Urinary bladder (tissue), 4 donors: Measurements from ENCODE around the gene MAPK11. TPM values are rescaled to one million over a fixed set of nuclear protein-coding genes. Genes with fewer than 3 reads are reported as not detected.

Source experiments
- DNase-seq: peaks from one replicate; pipeline ENCODE4 v3.0.0-alpha.2; 2015; ENCODE audit errors: extremely low spot score
- H3K27ac ChIP-seq: one replicate; pipeline ENCODE4 v1.5.1; 2013; ENCODE audit warnings: low read depth, mild to moderate bottlenecking, moderate library complexity
- H3K36me3 ChIP-seq: one replicate; pipeline ENCODE4 v1.6.1; 2013; ENCODE audit warnings: mild to moderate bottlenecking, moderate library complexity; ENCODE audit not compliant: insufficient read depth
- H3K4me1 ChIP-seq: one replicate; pipeline ENCODE4 v1.6.1; 2013; ENCODE audit warnings: mild to moderate bottlenecking, moderate library complexity; ENCODE audit not compliant: insufficient read depth
- H3K4me3 ChIP-seq: one replicate; pipeline ENCODE4 v1.5.1; 2013; ENCODE audit warnings: low read depth, low read length
- WGBS: extraction: QIAGEN DNeasy Blood & Tissue Kit; methylation state at CpG from one replicate; pipeline ENCODE4 v1.1.7; 2013; 5-methylcytosine and 5-hydroxymethylcytosine counted together
- polyA plus RNA-seq: library from polyadenylated mRNA; stranded (reverse); fragments of 200-250 nt; gene quantifications from one replicate; pipeline ENCODE4 v1.2.3, GENCODE V29; 2013
- total RNA-seq: library from RNA; depleted of rRNA; stranded (reverse); fragments of >200 nt; gene quantifications from one replicate; pipeline ENCODE4 v1.2.3, GENCODE V29; 2014
- donor health status: healthy with polysubstance abuse.
- donor health status: healthy.

The MAPK11 gene
- total and polyA plus RNA-seq, 2 donors, result 4.1 to 13.6 TPM

DNA sequence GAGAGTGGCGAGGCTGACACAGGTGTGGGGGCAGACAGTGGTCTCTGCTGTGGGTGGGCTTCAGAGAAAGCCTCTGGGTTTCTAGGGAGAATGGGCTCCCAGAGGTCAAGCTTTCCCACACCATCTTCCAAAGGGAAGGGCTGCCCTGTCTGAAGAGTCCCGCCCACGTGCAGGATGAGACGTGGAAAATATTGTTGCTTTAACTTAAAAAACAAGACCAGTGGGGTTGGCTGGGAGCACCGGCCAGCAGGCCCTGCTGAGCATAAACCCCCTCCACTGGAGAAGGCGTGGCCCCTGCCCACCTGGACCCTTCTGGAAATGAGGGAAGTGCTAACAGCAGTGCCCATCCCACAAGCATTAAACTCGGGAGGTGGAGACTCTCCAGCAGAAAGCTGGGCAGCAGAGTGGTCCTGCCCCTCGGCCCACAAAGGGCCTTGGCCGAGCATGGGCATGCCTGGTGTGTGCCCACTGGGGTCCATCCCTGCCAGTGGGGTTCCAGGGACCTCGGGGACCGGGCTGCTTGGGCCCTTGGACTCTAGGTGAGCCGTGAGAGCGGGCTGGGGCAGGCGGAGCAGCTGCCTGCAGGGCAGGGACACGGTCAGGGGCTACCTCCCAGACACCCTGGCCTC lies 54.0 kb downstream of the MAPK11 start:
- H3K36me3 ChIP-seq, result peaks cover 5% of the 10 kb centered on the region
- no peak overlapping the region for H3K27ac ChIP-seq
- H3K4me3 ChIP-seq, result no peak overlapping the region
- DNase-seq, result no peak
- H3K4me1 ChIP-seq, result no peaks in the 10 kb centered on the region
- WGBS, result 81% methylated on average over 15 of the region's 15 CpGs

DNA sequence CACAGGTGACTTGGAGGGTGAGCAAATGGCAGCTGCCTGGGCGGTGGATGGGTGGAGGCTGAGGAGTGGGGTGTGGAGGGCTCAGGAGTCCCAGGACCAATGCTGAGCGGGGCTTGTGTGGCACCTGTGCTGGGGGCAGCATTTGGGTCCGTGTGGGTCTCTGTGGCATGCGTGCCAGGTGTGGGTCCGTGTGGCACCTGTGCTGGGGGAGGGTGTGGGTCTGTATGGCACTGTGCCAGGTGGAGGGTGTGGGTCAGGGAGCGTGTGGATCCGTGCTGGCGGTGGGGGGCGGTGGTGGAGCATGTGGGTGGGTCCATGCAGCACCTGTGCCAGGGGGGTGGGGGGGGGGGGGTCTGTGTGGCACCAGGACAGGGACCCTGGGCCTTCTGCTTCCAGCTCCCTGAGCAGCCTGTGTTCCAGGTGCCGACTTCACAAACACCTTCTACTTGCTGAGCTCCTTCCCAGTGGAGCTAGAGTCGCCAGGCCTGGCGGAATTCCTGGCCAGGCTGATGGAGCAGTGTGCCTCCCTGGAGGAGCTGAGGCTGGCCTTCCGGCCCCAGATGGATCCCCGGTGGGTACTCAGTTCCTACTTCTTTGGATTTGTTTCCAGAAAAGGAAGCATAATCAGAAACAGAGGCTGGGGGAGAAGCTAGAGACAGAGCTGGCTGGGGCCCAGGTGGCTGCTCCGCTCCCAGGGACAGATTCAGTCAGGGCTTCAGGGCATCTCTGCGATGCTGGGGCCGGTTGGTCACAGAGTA lies 54.7 kb downstream of the MAPK11 start:
- DNase-seq, result no peak
- H3K27ac ChIP-seq, result no peak overlapping the region
- H3K4me1 ChIP-seq, result no peaks in the 10 kb centered on the region
- H3K36me3 ChIP-seq, result peaks cover 5% of the 10 kb centered on the region
- 74% methylated on average over 17 of the region's 17 CpGs for WGBS
- H3K4me3 ChIP-seq, result no peak overlapping the region

Other genes with a start within 250 kb of the MAPK11 start
- not detected for gene TTLL8, start 212.1 kb downstream of the MAPK11 start, total RNA-seq
- gene TTLL8, start 212.1 kb downstream of the MAPK11 start, polyA plus RNA-seq, result not detected
- gene MLC1, start 185.0 kb downstream of the MAPK11 start, total RNA-seq, result 2.4 TPM
- 0.09 TPM for gene MLC1, start 185.0 kb downstream of the MAPK11 start, polyA plus RNA-seq
- 9.7 TPM for gene MOV10L1, start 180.4 kb downstream of the MAPK11 start, total RNA-seq
- gene MOV10L1, start 180.4 kb downstream of the MAPK11 start, polyA plus RNA-seq, result 0.33 TPM
- 0.63 TPM for gene PANX2, start 99.6 kb downstream of the MAPK11 start, total RNA-seq
- 2.3 TPM for gene PANX2, start 99.6 kb downstream of the MAPK11 start, polyA plus RNA-seq
- gene TRABD, start 84.5 kb downstream of the MAPK11 start, total RNA-seq, result 7.7 TPM
- gene TRABD, start 84.5 kb downstream of the MAPK11 start, polyA plus RNA-seq, result 36.4 TPM
- gene SELENOO, start 69.4 kb downstream of the MAPK11 start, total RNA-seq, result 9.5 TPM
- 23.0 TPM for gene SELENOO, start 69.4 kb downstream of the MAPK11 start, polyA plus RNA-seq
- gene TUBGCP6, start 25.4 kb downstream of the MAPK11 start, total RNA-seq, result 23.1 TPM
- 31.5 TPM for gene TUBGCP6, start 25.4 kb downstream of the MAPK11 start, polyA plus RNA-seq
- gene HDAC10, start 19.1 kb downstream of the MAPK11 start, total RNA-seq, result 20.0 TPM
- gene HDAC10, start 19.1 kb downstream of the MAPK11 start, polyA plus RNA-seq, result 32.4 TPM
- 9.3 TPM for gene MAPK12, start 8.7 kb downstream of the MAPK11 start, total RNA-seq
- 21.3 TPM for gene MAPK12, start 8.7 kb downstream of the MAPK11 start, polyA plus RNA-seq
- 61.7 TPM for gene PLXNB2, start 37.3 kb upstream of the MAPK11 start, total RNA-seq
- 106 TPM for gene PLXNB2, start 37.3 kb upstream of the MAPK11 start, polyA plus RNA-seq
- gene DENND6B, start 56.6 kb upstream of the MAPK11 start, total RNA-seq, result 4.1 TPM
- 4.6 TPM for gene DENND6B, start 56.6 kb upstream of the MAPK11 start, polyA plus RNA-seq
- 31.1 TPM for gene PPP6R2, start 72.9 kb upstream of the MAPK11 start, total RNA-seq
- gene PPP6R2, start 72.9 kb upstream of the MAPK11 start, polyA plus RNA-seq, result 46.0 TPM
- gene SBF1, start 204.7 kb upstream of the MAPK11 start, total RNA-seq, result 28.3 TPM
- gene SBF1, start 204.7 kb upstream of the MAPK11 start, polyA plus RNA-seq, result 44.8 TPM
- gene ADM2, start 211.2 kb upstream of the MAPK11 start, total RNA-seq, result 0.37 TPM
- gene ADM2, start 211.2 kb upstream of the MAPK11 start, polyA plus RNA-seq, result 0.11 TPM
- not detected for gene MIOX, start 216.5 kb upstream of the MAPK11 start, total RNA-seq
- not detected for gene MIOX, start 216.5 kb upstream of the MAPK11 start, polyA plus RNA-seq
- 21.4 TPM for gene LMF2, start 237.3 kb upstream of the MAPK11 start, total RNA-seq
- 61.3 TPM for gene LMF2, start 237.3 kb upstream of the MAPK11 start, polyA plus RNA-seq
- 27.5 TPM for gene NCAPH2, start 237.8 kb upstream of the MAPK11 start, total RNA-seq
- gene NCAPH2, start 237.8 kb upstream of the MAPK11 start, polyA plus RNA-seq, result 38.4 TPM